Measurements from ENCODE around the gene FCRLA.
"Not testable (repeated sequence)": the region's sequence is repeated elsewhere in the genome, so short reads cannot be mapped to it uniquely, and the experiment has no call there.

GRCh38 chr1:161664689-161665088, 42.3 kb upstream of the FCRLA start:
- TF ChIP-seq POLR2AphosphoS5, POLR2A (IDR thresholded peaks at IDR 0.05; ENCODE audit: low read depth, low read length): not testable (repeated sequence)

Data from GM12892 (cell line).